Spleen (tissue), 11 donors: ENCODE measurements around the gene DIRAS1. TPM values are rescaled to one million over a fixed set of nuclear protein-coding genes. Genes with fewer than 3 reads are reported as not detected.

ENCODE experiments used
- DNase-seq: peaks from one replicate; pipeline ENCODE4 v3.0.0-alpha.2; 2020
- H3K27ac ChIP-seq, 8 donors: fragments of 200-600 bp; sonication (generic) in 7 of 8; 1 replicate in 4 of 8; 2 replicates in 4 of 8; pipeline versions ENCODE4 v1.5.0 to v1.8.0; 2016 to 2021; ENCODE audit warnings: inconsistent platforms in 4 of 8, mild to moderate bottlenecking in 4 of 8, moderate library complexity in 1 of 8
- H3K27me3 ChIP-seq, 7 donors: fragments of 200-600 bp; sonication (generic) in 6 of 7; replicated peaks in 1 of 7; 1 replicate in 4 of 7; 2 replicates in 3 of 7; pipeline versions ENCODE4 v1.5.0 to v1.8.0; 2016 to 2021; ENCODE audit warnings: inconsistent platforms in 3 of 7, mild to moderate bottlenecking in 1 of 7
- H3K36me3 ChIP-seq, 6 donors: fragments of 200-600 bp; sonication (generic) in 5 of 6; 1 replicate in 4 of 6; 2 replicates in 2 of 6; pipeline versions ENCODE4 v1.5.0 to v1.8.0; 2016 to 2021; ENCODE audit warnings: inconsistent platforms in 2 of 6
- H3K4me1 ChIP-seq, 6 donors: fragments of 200-600 bp; sonication (generic) in 5 of 6; 1 replicate in 3 of 6; 2 replicates in 3 of 6; pipeline versions ENCODE4 v1.5.0 to v1.8.0; 2016 to 2021; ENCODE audit warnings: inconsistent platforms in 3 of 6
- H3K4me3 ChIP-seq, 8 donors: fragments of 200-600 bp; sonication (generic) in 7 of 8; 1 replicate in 4 of 8; 2 replicates in 4 of 8; pipeline versions ENCODE4 v1.5.0 to v1.8.0; 2016 to 2021; ENCODE audit warnings: inconsistent platforms in 4 of 8, mild to moderate bottlenecking in 4 of 8, moderate library complexity in 2 of 8
- H3K9me3 ChIP-seq, 8 donors: fragments of 200-600 bp; sonication (generic) in 7 of 8; 1 replicate in 4 of 8; 2 replicates in 4 of 8; pipeline versions ENCODE4 v1.5.0 to v1.8.0; 2016 to 2021; ENCODE audit warnings: inconsistent platforms in 4 of 8
- POLR2A ChIP-seq, 3 donors: fragments of 450-650 bp; IDR thresholded peaks; one replicate each; pipeline ENCODE4 v1.5.1; 2017; ENCODE audit warnings: antibody characterized with exemption in 3 of 3, mild to moderate bottlenecking in 1 of 3
- POLR2AphosphoS5 ChIP-seq, 3 donors: sonication (generic); formaldehyde crosslinking; IDR thresholded peaks; one replicate each; pipeline ENCODE4 v1.5.1; 2017; ENCODE audit warnings: antibody characterized with exemption in 3 of 3
- WGBS, 5 donors: extraction: QIAGEN DNeasy Blood & Tissue Kit in 3 of 5; methylation state at CpG; one replicate each; pipeline versions ENCODE4 v1.1.5 to v1.1.7; 2013 to 2018; 5-methylcytosine and 5-hydroxymethylcytosine counted together
- intact Hi-C: fragments of 100-400 bp; cut with DNase I; formaldehyde crosslinking; loops from one replicate; pipeline ENCODE4 v1.15.0; 2023; ENCODE audit warnings: low total_unique reads
- polyA plus RNA-seq, 3 donors: library from polyadenylated mRNA; stranded (reverse); fragments of 200-250 nt; gene quantifications; one replicate each; pipeline ENCODE4 v1.2.1, GENCODE V29; 2013
- total RNA-seq, 7 donors: library from RNA; depleted of rRNA in 3 of 7; stranded (reverse); fragments of >200 nt in 3 of 7; fragmentation: NEBNext Ultra II Directional in 4 of 7; extraction: Animal tissue kit (Norgen Biotek cat#: 25700) in 4 of 7; gene quantifications; one replicate each; pipeline versions ENCODE4 v1.1.0 to v1.2.1, GENCODE V29; 2016 to 2021
- TF ChIP-seq, protein P1 (sequence below), 11 experiments: fragments of 200-600 bp in 7 of 11; fragments of 450-650 bp in 4 of 11; sonication (generic) in 4 of 11; IDR thresholded peaks in 8 of 11; conservative IDR thresholded peaks in 3 of 11; 1 replicate in 7 of 11; 2 replicates in 4 of 11; pipeline versions ENCODE4 v1.4.0 to v1.8.0; 2016 to 2021; ENCODE audit warnings: antibody characterized with exemption in 11 of 11, inconsistent platforms in 4 of 11, mild to moderate bottlenecking in 1 of 11
- donor health status: healthy with polysubstance abuse.
- donor health status: DM: no; HTN: no; CAD: no; lungs with moderate emphysema.
- donor health status: DM: no; HTN: no; CAD: no.
- donor health status: Bipolar disorder and iron deficiency.
- donor health status: healthy.
- donor health status: DM: no; HTN: no; CAD: no.
- donor health status: DM: yes; HTN: yes; CAD: no.

DIRAS1 gene
- total and polyA plus RNA-seq, 10 donors, result 1.3 to 17.1 (median 3.5) TPM

- no peak for DNase-seq
- TF ChIP-seq POLR2AphosphoS5 (IDR thresholded peaks at IDR 0.05), result no peak
- TF ChIP-seq POLR2A (IDR thresholded peaks at IDR 0.05), result no peak
- TF ChIP-seq, protein P1, sequence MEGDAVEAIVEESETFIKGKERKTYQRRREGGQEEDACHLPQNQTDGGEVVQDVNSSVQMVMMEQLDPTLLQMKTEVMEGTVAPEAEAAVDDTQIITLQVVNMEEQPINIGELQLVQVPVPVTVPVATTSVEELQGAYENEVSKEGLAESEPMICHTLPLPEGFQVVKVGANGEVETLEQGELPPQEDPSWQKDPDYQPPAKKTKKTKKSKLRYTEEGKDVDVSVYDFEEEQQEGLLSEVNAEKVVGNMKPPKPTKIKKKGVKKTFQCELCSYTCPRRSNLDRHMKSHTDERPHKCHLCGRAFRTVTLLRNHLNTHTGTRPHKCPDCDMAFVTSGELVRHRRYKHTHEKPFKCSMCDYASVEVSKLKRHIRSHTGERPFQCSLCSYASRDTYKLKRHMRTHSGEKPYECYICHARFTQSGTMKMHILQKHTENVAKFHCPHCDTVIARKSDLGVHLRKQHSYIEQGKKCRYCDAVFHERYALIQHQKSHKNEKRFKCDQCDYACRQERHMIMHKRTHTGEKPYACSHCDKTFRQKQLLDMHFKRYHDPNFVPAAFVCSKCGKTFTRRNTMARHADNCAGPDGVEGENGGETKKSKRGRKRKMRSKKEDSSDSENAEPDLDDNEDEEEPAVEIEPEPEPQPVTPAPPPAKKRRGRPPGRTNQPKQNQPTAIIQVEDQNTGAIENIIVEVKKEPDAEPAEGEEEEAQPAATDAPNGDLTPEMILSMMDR (IDR thresholded peaks at IDR 0.05 in 8 of 11, conservative IDR thresholded peaks at IDR 0.05 in 3 of 11), result no peak
- H3K36me3 ChIP-seq, result no peaks in the 10 kb centered on the region
- intact Hi-C loops, result no loop called here
- H3K9me3 ChIP-seq, result peaks cover 0 to 18% (median 12%) of the 10 kb centered on the region in 8 donors
- WGBS, 5 donors, result 89 to 95% (median 92%) methylated on average over 29 to 51 of the region's 51 CpGs
- H3K27me3 ChIP-seq, result peaks cover 0 to 52% (median 22%) of the 10 kb centered on the region in 7 donors
- H3K27ac ChIP-seq, result no peak overlapping the region
- no peak overlapping the region for H3K4me3 ChIP-seq
- H3K4me1 ChIP-seq, result peaks cover 0 to 31% (median 21%) of the 10 kb centered on the region in 6 donors
Measured at GRCh38 chr19:2716722-2717637, 4.2 kb downstream of the DIRAS1 start.

GRCh38 chr19:2716275-2716650, 4.9 kb downstream of the DIRAS1 start:
- WGBS, 5 donors, result 88 to 93% (median 90%) methylated on average over 18 to 19 of the region's 19 CpGs
- no peak overlapping the region for H3K4me3 ChIP-seq
- H3K27me3 ChIP-seq, result peaks cover 0 to 45% (median 16%) of the 10 kb centered on the region in 7 donors
- intact Hi-C loops, result no loop called here
- H3K4me1 ChIP-seq, result peaks cover 0 to 32% (median 19%) of the 10 kb centered on the region in 6 donors
- peaks cover 0 to 18% (median 12%) of the 10 kb centered on the region in 8 donors for H3K9me3 ChIP-seq
- no peaks in the 10 kb centered on the region for H3K36me3 ChIP-seq
- no peak overlapping the region for H3K27ac ChIP-seq
- TF ChIP-seq POLR2AphosphoS5 (IDR thresholded peaks at IDR 0.05) (no peak), POLR2A (IDR thresholded peaks at IDR 0.05) (no peak)
- TF ChIP-seq, protein P1 (IDR thresholded peaks at IDR 0.05 in 8 of 11, conservative IDR thresholded peaks at IDR 0.05 in 3 of 11), result no peak
- DNase-seq, result no peak

- intact Hi-C loops, result no loop called here
- Histone ChIP-seq H3K36me3 (no peaks in the 10 kb centered on the region), H3K9me3 (peaks cover 0 to 18% (median 12%) of the 10 kb centered on the region in 8 donors), H3K27ac (no peak overlapping the region), H3K4me1 (peaks cover 0 to 34% (median 18%) of the 10 kb centered on the region in 6 donors), H3K27me3 (peaks cover 0 to 40% (median 12%) of the 10 kb centered on the region in 7 donors), H3K4me3 (no peak overlapping the region)
- 88 to 95% (median 94%) methylated on average over 12 of the region's 12 CpGs for WGBS, 5 donors
- DNase-seq, result no peak
- TF ChIP-seq POLR2A (IDR thresholded peaks at IDR 0.05), result no peak
- TF ChIP-seq POLR2AphosphoS5 (IDR thresholded peaks at IDR 0.05), result no peak
- TF ChIP-seq, protein P1 (IDR thresholded peaks at IDR 0.05 in 8 of 11, conservative IDR thresholded peaks at IDR 0.05 in 3 of 11), result no peak
Measured at GRCh38 chr19:2715470-2716274, 5.5 kb downstream of the DIRAS1 start.
